ENCODE results near the gene FXN.

- TF ChIP-seq EP300 (IDR thresholded peaks at IDR 0.05): no peak
- no peak for TF ChIP-seq POLR2A (IDR thresholded peaks at IDR 0.05; ENCODE audit: low read depth)
Measured at GRCh38 chr9:69109152-69109551, 73.6 kb downstream of the FXN start.
